ENCODE measurements around the gene HBP1. TPM values are rescaled to one million over a fixed set of nuclear protein-coding genes. Genes with fewer than 3 reads are reported as not detected.
A peak's percentile ranks its signal among the peaks of the same experiment; 100 is the strongest.

The HBP1 gene
- total RNA-seq, 2 donors from 2014 or later = 51.8 to 69.8 TPM

DNA sequence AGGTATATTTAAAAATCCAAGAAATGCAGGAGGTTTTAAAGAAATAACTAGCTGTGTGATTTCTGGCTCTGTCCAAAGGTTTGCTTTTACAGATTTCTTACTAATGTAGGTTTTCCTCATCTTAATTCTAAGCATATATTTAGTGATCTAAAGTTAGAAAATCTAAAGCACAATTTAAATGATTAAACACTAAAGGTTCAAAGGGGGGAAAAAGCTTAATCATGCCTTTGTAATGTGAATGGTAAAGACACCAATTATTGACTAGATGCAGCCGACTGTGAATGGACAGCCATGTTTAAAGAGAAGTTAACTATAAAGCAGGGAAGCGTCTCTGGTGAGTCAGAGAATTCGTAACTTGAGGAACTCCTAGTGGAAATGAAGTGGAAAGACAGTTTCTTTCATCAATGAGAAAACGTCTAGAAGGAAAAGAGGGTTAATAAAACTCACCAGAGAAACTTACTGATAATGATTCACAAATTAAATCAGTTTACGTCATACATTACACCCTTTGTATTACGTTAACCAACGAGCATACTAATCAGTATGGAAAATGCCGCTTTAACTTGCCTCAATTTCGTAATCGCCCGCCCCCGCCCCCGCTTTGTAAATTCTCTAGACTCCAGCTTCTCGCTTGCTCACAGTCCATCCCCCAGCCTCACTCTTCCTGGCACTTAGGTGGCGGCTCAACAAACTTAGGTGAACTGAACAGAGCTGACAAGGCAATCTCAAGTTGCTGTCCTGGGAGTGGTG is 1.1 kb upstream of the HBP1 start:
- TF ChIP-seq, protein P1, sequence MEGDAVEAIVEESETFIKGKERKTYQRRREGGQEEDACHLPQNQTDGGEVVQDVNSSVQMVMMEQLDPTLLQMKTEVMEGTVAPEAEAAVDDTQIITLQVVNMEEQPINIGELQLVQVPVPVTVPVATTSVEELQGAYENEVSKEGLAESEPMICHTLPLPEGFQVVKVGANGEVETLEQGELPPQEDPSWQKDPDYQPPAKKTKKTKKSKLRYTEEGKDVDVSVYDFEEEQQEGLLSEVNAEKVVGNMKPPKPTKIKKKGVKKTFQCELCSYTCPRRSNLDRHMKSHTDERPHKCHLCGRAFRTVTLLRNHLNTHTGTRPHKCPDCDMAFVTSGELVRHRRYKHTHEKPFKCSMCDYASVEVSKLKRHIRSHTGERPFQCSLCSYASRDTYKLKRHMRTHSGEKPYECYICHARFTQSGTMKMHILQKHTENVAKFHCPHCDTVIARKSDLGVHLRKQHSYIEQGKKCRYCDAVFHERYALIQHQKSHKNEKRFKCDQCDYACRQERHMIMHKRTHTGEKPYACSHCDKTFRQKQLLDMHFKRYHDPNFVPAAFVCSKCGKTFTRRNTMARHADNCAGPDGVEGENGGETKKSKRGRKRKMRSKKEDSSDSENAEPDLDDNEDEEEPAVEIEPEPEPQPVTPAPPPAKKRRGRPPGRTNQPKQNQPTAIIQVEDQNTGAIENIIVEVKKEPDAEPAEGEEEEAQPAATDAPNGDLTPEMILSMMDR (IDR thresholded peaks at IDR 0.05) = peak in 1 of 2 donors; percentile 29
- DNase-seq (ENCODE audit: low spot score) = no peak
- peaks cover 0 to 21% of the 10 kb centered on the region in 2 donors for H3K4me1 ChIP-seq

DNA sequence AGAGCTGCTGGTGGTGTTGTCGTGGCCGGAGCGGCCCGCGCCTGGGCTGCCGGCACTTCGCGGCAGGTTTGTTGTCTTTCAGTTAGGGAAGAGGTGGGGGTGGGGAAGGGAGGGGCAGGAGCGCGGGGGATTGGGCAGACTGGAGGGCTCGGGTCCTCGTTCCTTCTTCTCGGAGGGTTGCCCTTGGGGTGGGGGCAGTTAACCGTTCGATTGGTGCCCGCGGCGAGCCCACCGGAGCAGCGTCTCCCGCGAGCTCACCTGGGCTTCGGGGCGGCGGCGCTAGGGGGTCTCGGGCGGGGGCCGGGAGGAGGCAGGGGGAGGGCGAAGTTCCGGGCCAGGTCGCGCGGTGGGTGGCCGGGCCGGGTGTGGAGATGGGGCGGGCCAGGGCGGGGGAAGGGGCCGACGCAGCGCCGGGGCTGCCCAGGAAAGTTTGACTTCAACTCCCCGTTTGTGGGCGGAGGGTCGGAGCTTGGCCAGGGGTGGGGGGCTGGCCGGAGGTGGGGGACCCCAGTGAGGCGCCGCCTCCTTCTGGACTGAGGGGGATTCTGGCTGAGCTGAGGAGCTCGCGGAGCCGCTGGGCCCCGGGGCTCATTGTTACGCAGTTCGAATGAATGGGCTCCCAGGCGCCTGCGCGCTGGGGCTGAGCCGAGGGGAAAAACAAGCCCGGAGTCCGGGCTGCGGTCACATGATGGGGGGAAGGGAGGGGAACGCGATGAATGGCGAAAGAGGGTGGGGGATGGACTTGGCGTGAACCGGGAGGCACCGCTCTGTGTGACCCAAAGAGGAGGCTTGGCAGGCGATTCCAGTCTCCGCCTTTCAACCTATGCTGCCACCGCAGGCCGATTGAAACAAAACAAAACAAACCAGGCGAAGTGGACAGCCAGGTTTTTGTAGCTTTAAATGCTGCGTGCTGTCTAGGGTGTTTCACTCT is 582 bp downstream of the HBP1 start:
- TF ChIP-seq, protein P1 (IDR thresholded peaks at IDR 0.05) = peak in 1 of 2 donors; percentile 44
- peaks cover 0 to 38% of the 10 kb centered on the region in 2 donors for H3K4me1 ChIP-seq

More for the DNA sequence above, 1.1 kb upstream of the HBP1 start:
- Histone ChIP-seq H3K27ac (peak overlapping the region; percentile 97 to 98), H3K27me3 (no peaks in the 10 kb centered on the region), H3K9me3 (no peaks in the 10 kb centered on the region), H3K4me3 (peak overlapping the region; percentile 48 to 61), H3K36me3 (no peaks in the 10 kb centered on the region)

DNA sequence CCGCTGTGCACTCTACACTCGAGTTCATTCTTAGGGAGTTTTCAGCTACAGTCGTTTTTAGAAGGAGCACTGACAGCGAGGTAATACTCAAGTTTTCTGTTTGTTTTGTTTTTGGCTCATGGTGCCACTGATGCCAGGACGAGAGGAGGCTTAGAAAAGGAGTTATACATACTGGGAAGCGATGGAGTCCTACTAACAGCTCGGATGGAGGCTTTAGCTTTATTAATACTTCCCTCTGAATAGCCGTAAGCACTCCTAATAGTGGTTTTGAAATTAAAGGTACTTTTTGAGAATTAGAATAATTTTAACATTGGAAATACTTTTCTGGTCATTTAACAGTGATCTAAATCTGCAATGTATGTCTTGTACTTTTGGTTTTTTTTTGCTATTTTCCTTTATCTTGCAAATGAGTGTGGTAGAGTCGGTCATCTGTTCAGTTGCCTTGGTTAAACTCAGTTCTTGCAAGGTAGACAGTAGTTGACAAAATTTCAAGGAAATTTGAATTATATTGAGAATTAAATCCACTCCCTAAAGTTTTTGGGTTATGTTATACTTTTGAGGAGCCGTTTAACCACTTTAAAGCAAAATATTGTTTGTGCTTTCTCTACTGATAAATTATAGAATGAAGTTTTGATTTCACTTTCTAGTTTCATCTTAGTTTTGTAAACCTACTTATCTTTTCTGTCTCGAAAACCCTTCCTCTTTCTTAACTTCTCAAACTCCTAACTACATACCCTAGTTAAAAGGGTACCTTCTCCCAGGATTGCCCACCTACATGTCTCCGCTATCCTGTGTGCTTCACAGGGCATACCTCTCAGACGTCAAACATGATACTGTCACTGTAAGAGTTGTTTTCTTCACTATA is 1.5 kb downstream of the HBP1 start:
- no peaks in the 10 kb centered on the region for H3K27me3 ChIP-seq
- peaks cover 0 to 47% of the 10 kb centered on the region in 2 donors for H3K4me1 ChIP-seq
- peak overlapping the region; percentile 99 for H3K27ac ChIP-seq
- TF ChIP-seq, protein P1 (IDR thresholded peaks at IDR 0.05) = no peak
- no peaks in the 10 kb centered on the region for H3K36me3 ChIP-seq
- DNase-seq (ENCODE audit: low spot score) = no peak
- H3K4me3 ChIP-seq = peak overlapping the region; percentile 95 to 97
- no peaks in the 10 kb centered on the region for H3K9me3 ChIP-seq

More for the DNA sequence above, 582 bp downstream of the HBP1 start:
- Histone ChIP-seq H3K27ac (peak overlapping the region; percentile 99), H3K36me3 (no peaks in the 10 kb centered on the region), H3K9me3 (no peaks in the 10 kb centered on the region), H3K4me3 (peak overlapping the region; percentile 95 to 97), H3K27me3 (no peaks in the 10 kb centered on the region)
- peak; percentile 98 for DNase-seq (ENCODE audit: low spot score)

DNA sequence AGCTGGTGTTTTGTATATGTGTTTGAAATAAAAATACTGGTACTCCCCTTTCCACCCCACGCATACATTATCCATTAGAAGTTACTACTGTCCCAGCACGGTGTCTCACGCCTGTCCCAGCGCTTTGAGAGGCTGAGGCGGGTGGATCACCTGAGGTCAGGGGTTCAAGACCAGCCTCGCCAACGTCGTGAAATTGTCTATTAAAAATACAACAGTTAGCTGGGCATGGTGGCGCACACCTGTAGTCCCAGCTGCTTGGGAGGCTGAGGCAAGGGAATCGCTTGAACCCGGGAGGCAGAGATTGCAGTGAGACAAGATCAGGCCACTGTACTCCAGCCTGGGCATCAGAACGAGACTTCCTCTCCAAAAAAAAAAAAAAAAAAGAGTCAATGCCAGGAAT is 2.7 kb downstream of the HBP1 start:
- peaks cover 0 to 54% of the 10 kb centered on the region in 2 donors for H3K4me1 ChIP-seq

More for the DNA sequence above, 2.7 kb downstream of the HBP1 start:
- Histone ChIP-seq H3K36me3 (no peaks in the 10 kb centered on the region), H3K9me3 (no peaks in the 10 kb centered on the region), H3K27ac (no peak overlapping the region), H3K4me3 (no peak overlapping the region), H3K27me3 (no peaks in the 10 kb centered on the region)
- TF ChIP-seq, protein P1 (IDR thresholded peaks at IDR 0.05) = no peak
- DNase-seq (ENCODE audit: low spot score) = no peak

Measured in right atrium auricular region (tissue), 2 donors.